Measurements from ENCODE around the gene HPGD.

DNA sequence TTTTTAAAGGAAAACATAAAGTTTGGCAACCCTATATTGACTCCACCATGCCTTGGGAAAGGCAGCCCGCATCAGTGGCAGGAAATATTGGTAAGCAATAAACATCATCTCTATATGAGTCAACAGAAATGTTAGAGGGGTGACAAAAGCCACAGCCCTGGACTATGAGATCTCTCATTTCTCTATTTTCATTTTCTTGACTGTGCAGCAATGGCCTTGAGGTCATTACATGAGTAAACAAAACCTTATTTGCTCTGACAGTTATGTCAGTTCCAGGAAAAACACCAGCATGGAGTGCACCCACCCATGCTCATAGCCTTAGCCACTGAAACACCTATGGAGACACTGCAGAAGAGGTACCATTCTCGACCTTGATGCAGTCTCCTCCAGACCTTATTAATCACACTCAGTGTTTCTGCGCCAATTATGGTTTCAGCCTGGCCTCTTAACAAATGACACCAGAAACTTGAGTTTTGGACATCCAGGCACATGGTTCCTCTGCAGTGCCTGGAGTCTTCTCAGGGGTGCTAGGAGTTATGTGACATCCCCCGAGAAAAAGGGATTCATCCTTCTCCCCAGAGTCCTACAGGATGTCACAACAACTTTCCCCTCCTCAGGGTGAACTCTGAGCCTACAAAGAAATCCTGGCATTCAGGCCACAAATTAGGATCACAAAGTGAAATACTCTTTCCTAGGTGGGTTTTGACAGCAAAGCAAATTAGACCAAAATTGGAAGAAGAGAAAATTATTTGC lies 16.0 kb upstream of the HPGD start:
- TF ChIP-seq CTCF (optimal IDR thresholded peaks at IDR 0.05 in 1 of 3, IDR thresholded peaks at IDR 0.05 in 1 of 3, conservative IDR thresholded peaks at IDR 0.05 in 1 of 3; ENCODE audit: extremely low read depth in 1 of 3, insufficient read depth in 2 of 3, low read length in 3 of 3) (no peak), EZH2 (IDR thresholded peaks at IDR 0.05; ENCODE audit: low read length) (no peak)

Measured in keratinocyte (primary cell).